ENCODE data around the gene COL6A3. TPM values are rescaled to one million over a fixed set of nuclear protein-coding genes. Genes with fewer than 3 reads are reported as not detected.

COL6A3 gene
- total RNA-seq, 1 experiment from 2014 or later = 1.2 TPM

GRCh38 chr2:237400199-237400598, 13.8 kb downstream of the COL6A3 start:
- no peaks in the 10 kb centered on the region for H3K36me3 ChIP-seq (ENCODE audit: control insufficient read depth in 1 of 2, insufficient read depth in 2 of 2, low read length in 2 of 2)
- H2AFZ ChIP-seq (ENCODE audit: low read depth, low read length, poor library complexity, severe bottlenecking) = no peak overlapping the region
- H4K20me1 ChIP-seq (ENCODE audit: insufficient read depth) = no peaks in the 10 kb centered on the region
- CTCF ChIA-PET = no interaction called here
- no peak overlapping the region for H3K4me2 ChIP-seq (ENCODE audit: low read length)
- peaks cover 92% of the 10 kb centered on the region for H3K27me3 ChIP-seq (ENCODE audit: insufficient read depth, low read length)
- no peaks in the 10 kb centered on the region for H3K79me2 ChIP-seq (ENCODE audit: insufficient read depth, low read length)
- H3K9me2 ChIP-seq (ENCODE audit: insufficient read depth) = no peaks in the 10 kb centered on the region
- no TSS peak for BruUV-seq (replicated peaks)
- POLR2A ChIA-PET = no interaction called here
- no peaks in the 10 kb centered on the region for H3K9me3 ChIP-seq (ENCODE audit: control insufficient read depth in 1 of 2, insufficient read depth in 1 of 2, low read depth in 1 of 2, low read length in 2 of 2)
- no peak for DNase-seq (ENCODE audit: low read depth, low spot score)
- TF ChIP-seq EZH2phosphoT487 (IDR thresholded peaks at IDR 0.05; ENCODE audit: borderline replicate concordance) = no peak
- no peak for TF ChIP-seq JUND (IDR thresholded peaks at IDR 0.05)
- TF ChIP-seq, protein P1, sequence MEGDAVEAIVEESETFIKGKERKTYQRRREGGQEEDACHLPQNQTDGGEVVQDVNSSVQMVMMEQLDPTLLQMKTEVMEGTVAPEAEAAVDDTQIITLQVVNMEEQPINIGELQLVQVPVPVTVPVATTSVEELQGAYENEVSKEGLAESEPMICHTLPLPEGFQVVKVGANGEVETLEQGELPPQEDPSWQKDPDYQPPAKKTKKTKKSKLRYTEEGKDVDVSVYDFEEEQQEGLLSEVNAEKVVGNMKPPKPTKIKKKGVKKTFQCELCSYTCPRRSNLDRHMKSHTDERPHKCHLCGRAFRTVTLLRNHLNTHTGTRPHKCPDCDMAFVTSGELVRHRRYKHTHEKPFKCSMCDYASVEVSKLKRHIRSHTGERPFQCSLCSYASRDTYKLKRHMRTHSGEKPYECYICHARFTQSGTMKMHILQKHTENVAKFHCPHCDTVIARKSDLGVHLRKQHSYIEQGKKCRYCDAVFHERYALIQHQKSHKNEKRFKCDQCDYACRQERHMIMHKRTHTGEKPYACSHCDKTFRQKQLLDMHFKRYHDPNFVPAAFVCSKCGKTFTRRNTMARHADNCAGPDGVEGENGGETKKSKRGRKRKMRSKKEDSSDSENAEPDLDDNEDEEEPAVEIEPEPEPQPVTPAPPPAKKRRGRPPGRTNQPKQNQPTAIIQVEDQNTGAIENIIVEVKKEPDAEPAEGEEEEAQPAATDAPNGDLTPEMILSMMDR (IDR thresholded peaks at IDR 0.05 in 2 of 3, conservative IDR thresholded peaks at IDR 0.05 in 1 of 3; ENCODE audit: borderline replicate concordance in 1 of 3, insufficient read depth in 1 of 3, low read depth in 2 of 3, low read length in 2 of 3) = no peak
- TF ChIP-seq SRF (IDR thresholded peaks at IDR 0.05; ENCODE audit: low read depth) = no peak
- H3K4me1 ChIP-seq (ENCODE audit: control insufficient read depth in 1 of 2, insufficient read depth in 2 of 2, low read length in 2 of 2) = no peaks in the 10 kb centered on the region
- no peak overlapping the region for H3K4me3 ChIP-seq (replicated peaks in 1 of 2; ENCODE audit: low read depth in 1 of 2, low read length in 2 of 2)
- no peak for ATAC-seq
- RAD21 ChIA-PET (ENCODE audit: low non-redundant PET in 1 of 2, low total read pairs in 2 of 2, uncharacterized antibody in 2 of 2, unreplicated experiment in 2 of 2) = no interaction called here
- intact Hi-C loops (cut with micrococcal nuclease) = no loop called here
- H3K27ac ChIP-seq (ENCODE audit: low read depth, low read length) = no peak overlapping the region
- no peak overlapping the region for H3K9ac ChIP-seq (ENCODE audit: low read length)

GRCh38 chr2:237397072-237397471, 16.9 kb downstream of the COL6A3 start:
- no peak for ATAC-seq
- CTCF ChIA-PET = no interaction called here
- no peak for TF ChIP-seq POLR2AphosphoS5 (IDR thresholded peaks at IDR 0.05; ENCODE audit: low read depth, low read length)
- TF ChIP-seq RAD21 (IDR thresholded peaks at IDR 0.05; ENCODE audit: low read depth) = no peak
- no peak for TF ChIP-seq ELF1 (IDR thresholded peaks at IDR 0.05; ENCODE audit: borderline replicate concordance, low read depth)
- TF ChIP-seq EZH2 (IDR thresholded peaks at IDR 0.05) = no peak
- TF ChIP-seq, protein P2, sequence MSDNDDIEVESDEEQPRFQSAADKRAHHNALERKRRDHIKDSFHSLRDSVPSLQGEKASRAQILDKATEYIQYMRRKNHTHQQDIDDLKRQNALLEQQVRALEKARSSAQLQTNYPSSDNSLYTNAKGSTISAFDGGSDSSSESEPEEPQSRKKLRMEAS (IDR thresholded peaks at IDR 0.05) = no peak
- TF ChIP-seq, protein P1 (IDR thresholded peaks at IDR 0.05 in 2 of 3, conservative IDR thresholded peaks at IDR 0.05 in 1 of 3; ENCODE audit: borderline replicate concordance in 1 of 3, insufficient read depth in 1 of 3, low read depth in 2 of 3, low read length in 2 of 3) = no peak
- no peak for TF ChIP-seq JUND (IDR thresholded peaks at IDR 0.05)
- no peak for TF ChIP-seq ZNF274 (IDR thresholded peaks at IDR 0.05; ENCODE audit: low read depth, low read length)
- Histone ChIP-seq H3K9me3 (ENCODE audit: control insufficient read depth in 1 of 2, insufficient read depth in 1 of 2, low read depth in 1 of 2, low read length in 2 of 2) (no peaks in the 10 kb centered on the region), H3K9me2 (ENCODE audit: insufficient read depth) (no peaks in the 10 kb centered on the region), H3K27ac (ENCODE audit: low read depth, low read length) (no peak overlapping the region), H3K4me2 (ENCODE audit: low read length) (no peak overlapping the region), H3K4me3 (replicated peaks in 1 of 2; ENCODE audit: low read depth in 1 of 2, low read length in 2 of 2) (no peak overlapping the region), H3K4me1 (ENCODE audit: control insufficient read depth in 1 of 2, insufficient read depth in 2 of 2, low read length in 2 of 2) (no peaks in the 10 kb centered on the region), H3K79me2 (ENCODE audit: insufficient read depth, low read length) (no peaks in the 10 kb centered on the region), H2AFZ (ENCODE audit: low read depth, low read length, poor library complexity, severe bottlenecking) (no peak overlapping the region), H3K36me3 (ENCODE audit: control insufficient read depth in 1 of 2, insufficient read depth in 2 of 2, low read length in 2 of 2) (no peaks in the 10 kb centered on the region), H4K20me1 (ENCODE audit: insufficient read depth) (no peaks in the 10 kb centered on the region), H3K9ac (ENCODE audit: low read length) (no peak overlapping the region), H3K27me3 (ENCODE audit: insufficient read depth, low read length) (peaks cover 94% of the 10 kb centered on the region)
- POLR2A ChIA-PET = no interaction called here
- no peak for DNase-seq (ENCODE audit: low read depth, low spot score)
- no TSS peak for BruUV-seq (replicated peaks)
- RAD21 ChIA-PET (ENCODE audit: low non-redundant PET in 1 of 2, low total read pairs in 2 of 2, uncharacterized antibody in 2 of 2, unreplicated experiment in 2 of 2) = no interaction called here
- intact Hi-C loops (cut with micrococcal nuclease) = no loop called here
